Gastroesophageal sphincter (tissue), 4 donors: Measurements from ENCODE around the gene KNOP1. TPM values are rescaled to one million over a fixed set of nuclear protein-coding genes. Genes with fewer than 3 reads are reported as not detected.
A peak's percentile ranks its signal among the peaks of the same experiment; 100 is the strongest.

Experiments used
- ATAC-seq: fragments of 150-250 bp; one replicate; pipeline ENCODE4 v1.9.1; 2016; ENCODE audit warnings: mild to moderate bottlenecking, moderate library complexity
- H3K27ac ChIP-seq, 4 donors: fragments of 200-600 bp; sonication (generic) in 3 of 4; 1 replicate in 3 of 4; 2 replicates in 1 of 4; pipeline ENCODE4 v1.5.1; 2016 to 2019
- H3K27me3 ChIP-seq: fragments of 200-600 bp; sonication (generic); one replicate; pipeline ENCODE4 v1.5.1; 2019
- H3K36me3 ChIP-seq, 2 donors: fragments of 200-600 bp; sonication (generic); one replicate each; pipeline ENCODE4 v1.5.1; 2019; ENCODE audit warnings: control low read depth in 1 of 2
- H3K4me1 ChIP-seq, 3 donors: fragments of 200-600 bp; sonication (generic); 1 replicate in 2 of 3; 2 replicates in 1 of 3; pipeline ENCODE4 v1.5.1; 2016 to 2019; ENCODE audit warnings: control low read depth in 2 of 3
- H3K4me3 ChIP-seq, 2 donors: fragments of 200-600 bp; sonication (generic); one replicate each; pipeline ENCODE4 v1.5.1; 2019; ENCODE audit warnings: mild to moderate bottlenecking in 1 of 2, moderate library complexity in 1 of 2
- H3K9me3 ChIP-seq, 3 donors: fragments of 200-600 bp; sonication (generic); one replicate each; pipeline ENCODE4 v1.5.1; 2017 to 2019; ENCODE audit warnings: control low read depth in 2 of 3
- CTCF ChIP-seq, 4 experiments: fragments of 200-600 bp in 2 of 4; fragments of 450-650 bp in 2 of 4; sonication (generic) in 1 of 4; IDR thresholded peaks; one replicate each; pipeline ENCODE4 v1.5.1; 2017 to 2019; ENCODE audit warnings: antibody characterized with exemption in 4 of 4, mild to moderate bottlenecking in 2 of 4, moderate library complexity in 2 of 4
- EP300 ChIP-seq: sonication (generic); formaldehyde crosslinking; IDR thresholded peaks from one replicate; pipeline ENCODE4 v1.6.1; 2017; ENCODE audit warnings: antibody characterized with exemption, mild to moderate bottlenecking
- POLR2A ChIP-seq, 2 donors: fragments of 450-650 bp; IDR thresholded peaks; one replicate each; pipeline ENCODE4 v1.6.1; 2017; ENCODE audit warnings: antibody characterized with exemption in 2 of 2, mild to moderate bottlenecking in 2 of 2, moderate library complexity in 1 of 2
- POLR2AphosphoS5 ChIP-seq: sonication (generic); formaldehyde crosslinking; IDR thresholded peaks from one replicate; pipeline ENCODE4 v1.6.1; 2017; ENCODE audit warnings: antibody characterized with exemption
- WGBS, 2 donors: methylation state at CpG; one replicate each; pipeline ENCODE4 v1.1.5; 2018; ENCODE audit warnings: low coverage in 1 of 2; 5-methylcytosine and 5-hydroxymethylcytosine counted together
- total RNA-seq, 4 donors: library from RNA; depleted of rRNA; stranded (reverse); fragments of >200 nt; gene quantifications; one replicate each; pipeline ENCODE4 v1.1.0, GENCODE V29; 2016

The KNOP1 gene
- total RNA-seq, 4 donors from 2014 or later, result 6.9 to 14.5 (median 11.9) TPM

DNA sequence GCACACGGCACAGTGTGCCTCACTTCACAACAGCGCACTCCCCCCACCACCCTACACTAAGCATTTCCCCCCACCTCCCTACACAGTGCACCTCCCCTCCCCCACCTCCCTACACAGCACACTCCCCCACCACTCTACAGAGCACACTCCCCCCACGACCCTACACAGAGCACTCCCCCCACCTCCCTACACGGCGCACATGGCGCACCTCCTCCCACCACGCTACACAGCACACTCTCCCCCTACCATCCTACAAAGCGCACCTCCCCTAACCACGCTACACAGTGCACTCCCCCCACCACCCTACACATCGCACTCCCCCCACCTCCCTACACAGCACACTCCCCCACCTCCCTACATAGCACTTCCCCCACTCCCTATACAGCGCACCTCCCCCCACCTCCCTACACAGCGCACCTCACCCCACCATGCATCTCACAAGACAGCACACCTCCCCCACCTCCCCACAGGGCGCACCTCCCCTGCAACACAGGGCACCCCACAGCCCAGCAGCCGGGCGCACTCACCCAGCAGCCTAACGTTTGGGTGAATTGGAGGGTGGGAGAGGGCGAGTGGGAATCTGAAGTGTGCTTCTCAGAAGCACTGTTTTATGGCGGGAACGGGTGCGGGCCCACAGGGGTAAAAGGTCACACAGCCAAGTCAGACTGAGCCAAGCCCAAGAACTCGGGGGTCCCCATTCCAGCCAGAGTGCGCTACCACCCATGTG lies 10.3 kb downstream of the KNOP1 start:
- no peak for TF ChIP-seq POLR2A (IDR thresholded peaks at IDR 0.05)
- TF ChIP-seq EP300, result no peak
- TF ChIP-seq POLR2AphosphoS5, result no peak
- TF ChIP-seq CTCF (IDR thresholded peaks at IDR 0.05), result no peak
- no peaks in the 10 kb centered on the region for H3K27me3 ChIP-seq
- H3K4me1 ChIP-seq, result peaks cover 0 to 5% (median 0%) of the 10 kb centered on the region in 3 donors
- H3K36me3 ChIP-seq, result peaks cover 0 to 95% of the 10 kb centered on the region in 2 donors
- WGBS, 2 donors, result 40 to 75% methylated on average over 1 to 9 of the region's 22 CpGs
- peak overlapping the region in 1 of 4 donors; percentile 15 for H3K27ac ChIP-seq
- no peak for ATAC-seq
- H3K9me3 ChIP-seq, result no peaks in the 10 kb centered on the region
- H3K4me3 ChIP-seq, result no peak overlapping the region

DNA sequence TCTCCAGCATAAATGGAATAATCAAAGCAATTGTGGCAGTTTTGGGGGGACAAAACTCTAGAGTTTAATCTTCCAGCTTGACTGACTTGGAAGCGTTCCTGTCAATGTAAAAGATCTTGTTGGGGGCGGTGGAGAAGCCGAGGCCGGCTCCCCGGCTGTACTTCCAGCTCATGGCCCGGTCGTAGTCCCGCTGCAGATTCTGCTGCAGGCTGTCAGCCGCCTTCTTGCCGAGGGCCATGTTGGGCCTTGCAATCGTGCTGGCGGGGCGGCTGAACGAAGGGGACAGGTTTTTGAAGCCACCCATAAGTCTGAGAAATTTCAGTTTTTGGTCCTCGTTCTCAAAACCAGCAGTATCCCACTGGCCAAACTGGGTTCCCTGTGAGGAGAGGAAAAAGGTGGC lies 11.2 kb downstream of the KNOP1 start:
- H3K27ac ChIP-seq, result no peak overlapping the region
- peaks cover 0 to 95% of the 10 kb centered on the region in 2 donors for H3K36me3 ChIP-seq
- no peaks in the 10 kb centered on the region for H3K27me3 ChIP-seq
- TF ChIP-seq POLR2AphosphoS5 (no peak), EP300 (no peak), POLR2A (IDR thresholded peaks at IDR 0.05) (no peak), CTCF (IDR thresholded peaks at IDR 0.05) (no peak)
- no peak for ATAC-seq
- no peaks in the 10 kb centered on the region for H3K9me3 ChIP-seq
- no peak overlapping the region for H3K4me3 ChIP-seq
- WGBS, 2 donors, result 87% methylated on average over 4 of the region's 15 CpGs; no CpG with 5 or more reads in 1 of the 2 donors
- H3K4me1 ChIP-seq, result peaks cover 0 to 5% (median 0%) of the 10 kb centered on the region in 3 donors

- Histone ChIP-seq H3K9me3 (no peaks in the 10 kb centered on the region), H3K4me3 (no peak overlapping the region), H3K4me1 (peaks cover 0 to 5% (median 5%) of the 10 kb centered on the region in 3 donors), H3K36me3 (peaks cover 0 to 95% of the 10 kb centered on the region in 2 donors), H3K27ac (peak overlapping the region in 3 of 4 donors; percentile 53 to 81 (median 70)), H3K27me3 (no peaks in the 10 kb centered on the region)
- TF ChIP-seq POLR2A (IDR thresholded peaks at IDR 0.05) (no peak), EP300 (no peak)
- ATAC-seq, result no peak
- WGBS, 2 donors, result 57% methylated on average over 5 of the region's 5 CpGs; no CpG with 5 or more reads in 1 of the 2 donors
Observed at GRCh38 chr16:19705843-19706242, 12.2 kb downstream of the KNOP1 start.

DNA sequence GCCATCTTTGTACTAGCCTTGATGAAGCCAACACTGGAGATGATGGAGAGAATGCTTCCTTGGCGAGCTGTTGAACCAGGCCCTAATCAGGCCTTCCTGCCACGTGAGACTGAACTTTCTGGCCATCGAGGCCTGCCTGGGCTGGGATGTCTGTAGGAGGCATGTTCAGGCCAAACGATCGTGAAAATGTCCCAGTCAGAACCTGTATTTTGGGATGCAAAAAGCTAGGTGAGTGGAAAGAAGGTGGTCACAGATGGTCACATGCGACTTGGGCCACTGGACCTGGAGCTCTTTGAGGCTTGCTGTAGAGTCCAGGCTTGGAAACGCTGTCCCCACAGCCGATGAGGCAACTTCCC lies 12.9 kb downstream of the KNOP1 start:
- Histone ChIP-seq H3K27ac (peak overlapping the region in 3 of 4 donors; percentile 53 to 81 (median 70)), H3K4me1 (peaks cover 0 to 12% (median 9%) of the 10 kb centered on the region in 3 donors), H3K36me3 (peaks cover 0 to 96% of the 10 kb centered on the region in 2 donors), H3K27me3 (no peaks in the 10 kb centered on the region), H3K4me3 (no peak overlapping the region), H3K9me3 (no peaks in the 10 kb centered on the region)
- 83 to 98% methylated on average over 1 to 8 of the region's 8 CpGs for WGBS, 2 donors
- TF ChIP-seq POLR2A (IDR thresholded peaks at IDR 0.05) (no peak), EP300 (no peak), CTCF (IDR thresholded peaks at IDR 0.05) (no peak), POLR2AphosphoS5 (no peak)
- ATAC-seq, result no peak

GRCh38 chr16:19704321-19705145 lies 13.5 kb downstream of the KNOP1 start:
- Histone ChIP-seq H3K9me3 (no peaks in the 10 kb centered on the region), H3K27ac (peak overlapping the region in 3 of 4 donors; percentile 53 to 81 (median 70)), H3K4me3 (no peak overlapping the region), H3K36me3 (peaks cover 0 to 94% of the 10 kb centered on the region in 2 donors), H3K4me1 (peaks cover 0 to 18% (median 15%) of the 10 kb centered on the region in 3 donors), H3K27me3 (no peaks in the 10 kb centered on the region)
- peak; percentile 87 for ATAC-seq
- WGBS, 2 donors, result 76 to 90% methylated on average over 2 to 9 of the region's 18 CpGs
- TF ChIP-seq POLR2A (IDR thresholded peaks at IDR 0.05) (no peak), POLR2AphosphoS5 (no peak), CTCF (IDR thresholded peaks at IDR 0.05) (no peak), EP300 (no peak)
